GM10266 (cell line): ENCODE data around the gene TYROBP.
A peak's percentile ranks its signal among the peaks of the same experiment; 100 is the strongest.

Experiments
- DNase-seq: peaks from one replicate; pipeline ENCODE4 v3.0.0; 2012; ENCODE audit errors: extremely low spot score
- TF ChIP-seq, protein P1 (sequence below): IDR thresholded peaks from 2 replicates; pipeline ENCODE4 v1.5.1; 2012; ENCODE audit warnings: mild to moderate bottlenecking, low read depth; ENCODE audit not compliant: control insufficient read depth, insufficient read depth; ENCODE audit errors: missing control alignments

TYROBP gene

DNA sequence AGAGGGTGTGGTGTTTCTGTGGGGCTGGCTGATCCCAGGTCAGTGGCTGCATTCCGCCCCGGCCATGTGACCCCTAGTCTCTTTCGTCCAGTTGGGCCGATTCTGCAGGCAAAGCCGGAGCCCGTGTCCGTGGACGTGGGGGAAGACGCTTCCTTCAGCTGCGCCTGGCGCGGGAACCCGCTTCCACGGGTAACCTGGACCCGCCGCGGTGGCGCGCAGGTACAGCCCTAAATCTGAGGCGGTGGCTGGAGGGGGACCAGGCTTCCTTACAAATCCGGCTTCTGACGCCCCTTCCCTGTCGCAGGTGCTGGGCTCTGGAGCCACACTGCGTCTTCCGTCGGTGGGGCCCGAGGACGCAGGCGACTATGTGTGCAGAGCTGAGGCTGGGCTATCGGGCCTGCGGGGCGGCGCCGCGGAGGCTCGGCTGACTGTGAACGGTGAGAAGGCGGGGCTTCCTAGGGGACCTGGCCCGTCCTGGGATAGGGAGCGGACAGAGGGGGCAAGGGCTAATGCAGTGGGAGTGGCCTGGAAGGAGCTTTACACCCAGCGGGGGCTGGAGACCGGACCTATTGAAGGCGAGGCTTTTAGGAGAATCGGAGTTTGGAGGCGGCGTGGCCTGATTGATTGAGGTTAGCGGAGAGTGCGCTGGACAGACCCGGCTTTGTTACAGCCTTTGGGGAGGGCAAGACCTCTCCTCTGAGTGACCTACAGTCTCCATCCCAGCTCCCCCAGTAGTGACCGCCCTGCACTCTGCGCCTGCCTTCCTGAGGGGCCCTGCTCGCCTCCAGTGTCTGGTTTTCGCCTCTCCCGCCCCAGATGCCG, 47.1 kb downstream of the TYROBP start:
- no peak for DNase-seq
- TF ChIP-seq, protein P1, sequence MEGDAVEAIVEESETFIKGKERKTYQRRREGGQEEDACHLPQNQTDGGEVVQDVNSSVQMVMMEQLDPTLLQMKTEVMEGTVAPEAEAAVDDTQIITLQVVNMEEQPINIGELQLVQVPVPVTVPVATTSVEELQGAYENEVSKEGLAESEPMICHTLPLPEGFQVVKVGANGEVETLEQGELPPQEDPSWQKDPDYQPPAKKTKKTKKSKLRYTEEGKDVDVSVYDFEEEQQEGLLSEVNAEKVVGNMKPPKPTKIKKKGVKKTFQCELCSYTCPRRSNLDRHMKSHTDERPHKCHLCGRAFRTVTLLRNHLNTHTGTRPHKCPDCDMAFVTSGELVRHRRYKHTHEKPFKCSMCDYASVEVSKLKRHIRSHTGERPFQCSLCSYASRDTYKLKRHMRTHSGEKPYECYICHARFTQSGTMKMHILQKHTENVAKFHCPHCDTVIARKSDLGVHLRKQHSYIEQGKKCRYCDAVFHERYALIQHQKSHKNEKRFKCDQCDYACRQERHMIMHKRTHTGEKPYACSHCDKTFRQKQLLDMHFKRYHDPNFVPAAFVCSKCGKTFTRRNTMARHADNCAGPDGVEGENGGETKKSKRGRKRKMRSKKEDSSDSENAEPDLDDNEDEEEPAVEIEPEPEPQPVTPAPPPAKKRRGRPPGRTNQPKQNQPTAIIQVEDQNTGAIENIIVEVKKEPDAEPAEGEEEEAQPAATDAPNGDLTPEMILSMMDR = no peak

DNA sequence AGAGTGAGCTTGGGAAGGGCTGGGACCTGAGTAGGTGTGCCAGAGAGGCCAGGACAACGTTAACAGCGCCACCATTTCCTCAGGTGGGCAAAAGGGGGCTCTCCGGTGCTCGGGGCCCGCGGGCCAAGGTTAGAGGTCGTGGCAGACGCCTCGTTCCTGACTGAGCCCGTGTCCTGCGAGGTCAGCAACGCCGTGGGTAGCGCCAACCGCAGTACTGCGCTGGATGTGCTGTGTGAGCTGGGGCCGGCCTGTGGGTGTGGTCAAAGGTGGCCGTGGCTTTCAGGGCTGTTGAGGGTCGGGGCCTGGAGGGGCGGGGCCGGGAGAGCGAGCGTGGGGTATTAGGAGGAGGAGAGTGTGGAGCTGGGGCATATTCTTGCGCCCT, 47.7 kb downstream of the TYROBP start:
- TF ChIP-seq, protein P1 = no peak
- DNase-seq = no peak

DNA sequence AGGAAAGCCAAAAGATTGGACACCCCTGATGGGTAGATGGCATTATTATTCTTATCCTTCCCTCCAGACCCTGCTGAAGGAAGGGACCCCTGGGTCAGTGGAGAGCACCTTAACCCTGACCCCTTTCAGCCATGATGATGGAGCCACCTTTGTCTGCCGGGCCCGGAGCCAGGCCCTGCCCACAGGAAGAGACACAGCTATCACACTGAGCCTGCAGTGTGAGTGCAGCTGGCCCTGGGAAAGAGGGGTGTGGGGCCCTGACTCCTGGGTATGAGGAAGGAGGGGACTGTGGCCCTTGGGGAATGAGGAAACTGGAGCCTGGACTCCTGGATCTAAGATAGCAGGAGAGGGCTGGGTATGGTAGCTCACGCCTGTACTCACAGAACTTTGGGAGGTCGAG, 48.7 kb downstream of the TYROBP start:
- DNase-seq = no peak
- TF ChIP-seq, protein P1 = no peak

DNA sequence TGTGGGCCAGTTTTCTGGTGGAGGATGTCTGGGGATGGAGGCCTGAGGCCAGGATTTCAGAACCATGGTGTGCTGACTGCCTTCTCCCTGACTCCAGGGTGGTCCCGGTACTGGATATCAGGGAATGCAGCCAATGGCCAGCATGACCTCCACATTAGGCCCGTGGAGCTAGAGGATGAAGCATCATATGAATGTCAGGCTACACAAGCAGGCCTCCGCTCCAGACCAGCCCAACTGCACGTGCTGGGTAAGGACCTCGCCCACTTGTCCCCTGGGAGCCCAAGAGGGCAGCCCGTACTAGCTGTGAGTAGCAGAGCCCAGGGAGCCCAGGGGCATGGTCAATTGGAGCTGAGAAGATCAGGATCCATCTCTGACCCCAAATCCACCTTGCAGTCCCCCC, 49.8 kb downstream of the TYROBP start:
- TF ChIP-seq, protein P1 = no peak
- no peak for DNase-seq

DNA sequence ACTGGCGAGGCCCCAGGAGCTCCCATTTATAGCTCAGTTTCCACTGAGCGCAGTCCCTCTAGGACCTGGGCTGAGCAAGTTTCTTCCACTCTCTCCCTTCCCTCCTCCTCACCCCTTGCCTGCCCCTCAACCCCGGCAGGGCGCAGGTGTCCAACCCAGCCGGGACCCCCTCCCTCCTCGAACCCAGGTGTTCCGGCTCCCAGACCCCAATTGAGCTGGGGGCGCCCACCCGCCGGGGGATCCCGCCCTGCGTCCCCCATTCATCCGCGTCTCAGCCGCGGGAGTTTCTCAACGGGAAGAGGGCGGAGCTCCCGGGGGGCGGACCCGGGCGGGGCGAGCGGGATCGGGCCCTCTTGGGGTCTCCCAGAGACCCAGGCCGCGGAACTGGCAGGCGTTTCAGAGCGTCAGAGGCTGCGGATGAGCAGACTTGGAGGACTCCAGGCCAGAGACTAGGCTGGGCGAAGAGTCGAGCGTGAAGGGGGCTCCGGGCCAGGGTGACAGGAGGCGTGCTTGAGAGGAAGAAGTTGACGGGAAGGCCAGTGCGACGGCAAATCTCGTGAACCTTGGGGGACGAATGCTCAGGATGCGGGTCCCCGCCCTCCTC, 51.4 kb downstream of the TYROBP start, which contains the start of gene KIRREL2:
Gene KIRREL2, plus strand, starts transcription at position 366 of the 604 bp plus-strand sequence. Its CDS starts 209 bp downstream, at position 575.
- DNase-seq = peak; percentile 68
- TF ChIP-seq, protein P1 = no peak
